ENCODE measurements around the gene FOXD4L3.
"Not testable (repeated sequence)": the region's sequence is repeated elsewhere in the genome, so short reads cannot be mapped to it uniquely, and the experiment has no call there.

DNA sequence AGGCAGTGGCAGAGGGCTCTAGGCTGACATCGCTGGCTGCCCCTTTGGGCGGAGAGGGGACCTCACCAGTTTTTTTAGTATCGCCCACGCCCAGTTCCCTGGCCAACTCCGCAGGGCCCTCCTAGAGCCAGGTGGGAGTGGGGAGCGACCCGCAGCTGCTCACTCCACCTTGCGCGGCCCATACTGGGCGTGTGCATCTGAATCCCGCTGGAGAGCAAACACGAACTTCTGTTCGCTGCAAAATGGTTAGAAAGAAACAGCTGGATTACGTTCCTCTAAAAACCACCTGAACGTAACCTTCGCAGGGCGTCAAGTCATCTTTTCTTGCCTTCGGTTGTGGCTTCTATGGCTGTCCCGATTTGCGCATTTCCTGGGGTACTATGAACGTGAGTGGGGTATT lies 1.5 kb downstream of the FOXD4L3 start:
- TF ChIP-seq, protein P1, sequence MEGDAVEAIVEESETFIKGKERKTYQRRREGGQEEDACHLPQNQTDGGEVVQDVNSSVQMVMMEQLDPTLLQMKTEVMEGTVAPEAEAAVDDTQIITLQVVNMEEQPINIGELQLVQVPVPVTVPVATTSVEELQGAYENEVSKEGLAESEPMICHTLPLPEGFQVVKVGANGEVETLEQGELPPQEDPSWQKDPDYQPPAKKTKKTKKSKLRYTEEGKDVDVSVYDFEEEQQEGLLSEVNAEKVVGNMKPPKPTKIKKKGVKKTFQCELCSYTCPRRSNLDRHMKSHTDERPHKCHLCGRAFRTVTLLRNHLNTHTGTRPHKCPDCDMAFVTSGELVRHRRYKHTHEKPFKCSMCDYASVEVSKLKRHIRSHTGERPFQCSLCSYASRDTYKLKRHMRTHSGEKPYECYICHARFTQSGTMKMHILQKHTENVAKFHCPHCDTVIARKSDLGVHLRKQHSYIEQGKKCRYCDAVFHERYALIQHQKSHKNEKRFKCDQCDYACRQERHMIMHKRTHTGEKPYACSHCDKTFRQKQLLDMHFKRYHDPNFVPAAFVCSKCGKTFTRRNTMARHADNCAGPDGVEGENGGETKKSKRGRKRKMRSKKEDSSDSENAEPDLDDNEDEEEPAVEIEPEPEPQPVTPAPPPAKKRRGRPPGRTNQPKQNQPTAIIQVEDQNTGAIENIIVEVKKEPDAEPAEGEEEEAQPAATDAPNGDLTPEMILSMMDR (IDR thresholded peaks at IDR 0.05) = not testable (repeated sequence)
- TF ChIP-seq ZFX (IDR thresholded peaks at IDR 0.05; ENCODE audit: borderline replicate concordance) = not testable (repeated sequence)
